Naive thymus-derived CD4-positive, alpha-beta T cell (primary cell): Measurements from ENCODE around the gene ASIC2. TPM values are rescaled to one million over a fixed set of nuclear protein-coding genes. Genes with fewer than 3 reads are reported as not detected.

Source experiments
- ATAC-seq: fragments of 150-1000 bp; cut with Tn5 transposase; 2 replicates; pipeline ENCODE4 v1.10.0; 2021; ENCODE audit warnings: mild to moderate bottlenecking, moderate library complexity
- CTCF ChIA-PET: fragments of 350-600 bp; sonication (Branson Sonifier 250); formaldehyde crosslinking; loops from one replicate; lab custom pipeline; 2021; ENCODE audit warnings: antibody characterized with exemption; lab: Charles Lee
- POLR2A ChIA-PET: fragments of 350-600 bp; sonication (Branson Sonifier 250); formaldehyde crosslinking; loops from one replicate; lab custom pipeline; 2021; ENCODE audit warnings: antibody characterized with exemption, inconsistent platforms; lab: Charles Lee
- DNase-seq, 9 donors: peaks; one replicate each; pipeline versions ENCODE4 v3.0.0 to v3.0.0-alpha.2; 2020 to 2022; ENCODE audit warnings: mixed read lengths in 1 of 9
- H3K27ac ChIP-seq: one replicate; pipeline ENCODE4 v1.7.0; 2013; ENCODE audit warnings: mild to moderate bottlenecking, low read depth, low read length, moderate library complexity
- H3K27me3 ChIP-seq, 2 donors: one replicate each; pipeline ENCODE4 v1.7.0; 2013; ENCODE audit warnings: low read length in 2 of 2, mild to moderate bottlenecking in 2 of 2, moderate library complexity in 2 of 2; ENCODE audit not compliant: control insufficient read depth in 2 of 2, insufficient read depth in 2 of 2
- H3K36me3 ChIP-seq, 3 experiments: 1 replicate in 2 of 3; 2 replicates in 1 of 3; pipeline ENCODE4 v1.7.0; 2013; ENCODE audit warnings: low read length in 3 of 3, mild to moderate bottlenecking in 3 of 3, moderate library complexity in 1 of 3; ENCODE audit not compliant: insufficient read depth in 3 of 3, control insufficient read depth in 2 of 3
- H3K4me1 ChIP-seq, 2 donors: one replicate each; pipeline ENCODE4 v1.7.0; 2013; ENCODE audit warnings: low read length in 2 of 2, mild to moderate bottlenecking in 2 of 2, moderate library complexity in 1 of 2; ENCODE audit not compliant: control insufficient read depth in 2 of 2, insufficient read depth in 2 of 2
- H3K4me3 ChIP-seq: 2 replicates; pipeline ENCODE4 v1.7.0; 2013; ENCODE audit warnings: mild to moderate bottlenecking, low read length
- H3K9me3 ChIP-seq, 3 experiments: 1 replicate in 2 of 3; 2 replicates in 1 of 3; pipeline ENCODE4 v1.7.0; 2013; ENCODE audit warnings: low read length in 3 of 3; ENCODE audit not compliant: control insufficient read depth in 2 of 3
- H3K27ac Mint-ChIP-seq, 9 donors: one replicate each; pipeline ENCODE4 v1.8.0; 2020 to 2022; ENCODE audit warnings: mixed read lengths in 9 of 9, mild to moderate bottlenecking in 8 of 9, moderate library complexity in 5 of 9, inconsistent platforms in 2 of 9
- H3K27me3 Mint-ChIP-seq, 5 donors: one replicate each; pipeline ENCODE4 v1.8.0; 2021 to 2022; ENCODE audit warnings: mixed read lengths in 5 of 5, mild to moderate bottlenecking in 1 of 5
- H3K36me3 Mint-ChIP-seq, 5 donors: one replicate each; pipeline ENCODE4 v1.8.0; 2020 to 2022; ENCODE audit warnings: mixed read lengths in 5 of 5, mild to moderate bottlenecking in 3 of 5, inconsistent platforms in 1 of 5
- H3K4me1 Mint-ChIP-seq, 7 donors: one replicate each; pipeline ENCODE4 v1.8.0; 2020 to 2022; ENCODE audit warnings: mixed read lengths in 7 of 7, mild to moderate bottlenecking in 3 of 7, inconsistent platforms in 1 of 7
- H3K4me3 Mint-ChIP-seq, 10 donors: one replicate each; pipeline ENCODE4 v1.8.0; 2020 to 2022; ENCODE audit warnings: mild to moderate bottlenecking in 10 of 10, mixed read lengths in 10 of 10, moderate library complexity in 6 of 10, inconsistent platforms in 2 of 10
- H3K9me3 Mint-ChIP-seq, 11 donors: one replicate each; pipeline ENCODE4 v1.8.0; 2020 to 2022; ENCODE audit warnings: mixed read lengths in 11 of 11, mild to moderate bottlenecking in 4 of 11, inconsistent platforms in 1 of 11, moderate library complexity in 1 of 11
- intact Hi-C, 2 donors: fragments of 100-400 bp; cut with micrococcal nuclease; formaldehyde crosslinking; loops; one replicate each; pipeline ENCODE4 v1.15.1; 2023
- polyA plus RNA-seq, 2 donors: library from polyadenylated mRNA; unstranded; fragments of 300-500 nt; fragmentation: Illumina TruSeq; gene quantifications; one replicate each; pipeline ENCODE4 v1.2.3, GENCODE V29; 2021
- total RNA-seq, 6 experiments: library from RNA in 5 of 6; stranded (reverse) in 5 of 6; gene quantifications; 1 replicate in 5 of 6; 2 replicates in 1 of 6; pipeline ENCODE4 v1.2.3 and lab custom pipeline; 2021 to 2026

ASIC2 gene
- total and polyA plus RNA-seq, 7 experiments from 2014 or later = not detected

DNA sequence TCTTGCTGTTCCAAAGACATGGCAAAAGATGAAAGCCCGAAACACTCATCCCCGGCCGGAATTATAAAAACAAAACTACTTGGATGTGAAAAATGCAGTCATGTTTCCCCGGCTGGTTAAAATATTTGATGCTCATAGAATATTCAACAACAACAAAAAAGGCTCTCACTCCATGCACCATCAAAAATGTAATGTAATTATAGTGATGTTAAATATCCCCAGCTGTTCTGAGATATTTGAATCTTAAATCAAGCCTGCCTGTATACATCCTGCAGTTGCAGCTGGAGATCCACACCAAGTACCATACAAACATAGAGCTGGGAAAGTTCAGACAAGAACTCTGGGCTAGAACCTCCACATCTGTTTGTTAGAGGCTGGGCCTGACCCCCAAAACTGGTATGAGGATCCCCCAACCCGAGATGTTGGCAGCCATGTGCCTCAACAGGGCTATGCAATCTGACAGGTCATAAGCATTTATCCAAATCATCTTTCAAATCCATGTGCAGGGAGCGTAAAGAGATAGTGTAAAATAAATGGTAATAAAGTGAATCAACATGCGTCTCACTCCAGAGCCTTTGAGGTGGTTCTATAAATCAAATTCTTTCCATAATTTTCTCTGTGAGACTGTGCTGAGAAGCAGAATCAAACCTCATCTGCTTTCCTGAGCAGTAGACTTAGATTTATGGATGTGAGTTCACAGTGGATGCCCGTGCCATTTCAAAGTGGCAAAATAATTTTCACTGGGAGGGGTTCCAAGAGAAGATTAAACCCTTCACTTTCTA, 12.7 kb downstream of the ASIC2 start:
- DNase-seq (no peak), ATAC-seq (no peak)
- Histone ChIP-seq H3K4me3 (no peak overlapping the region), H3K4me1 (no peaks in the 10 kb centered on the region), H3K27ac (no peak overlapping the region), H3K9me3 (no peaks in the 10 kb centered on the region), H3K36me3 (no peaks in the 10 kb centered on the region), H3K27me3 (no peaks in the 10 kb centered on the region)
- no peak overlapping the region for H3K27ac Mint-ChIP-seq
- no peaks in the 10 kb centered on the region for H3K4me1 Mint-ChIP-seq
- H3K36me3 Mint-ChIP-seq = no peaks in the 10 kb centered on the region
- CTCF ChIA-PET = no interaction called here
- POLR2A ChIA-PET = no interaction called here
- intact Hi-C loops = no loop called here
- H3K27me3 Mint-ChIP-seq = peaks cover 7 to 24% (median 15%) of the 10 kb centered on the region in 5 donors
- peaks cover 0 to 4% (median 0%) of the 10 kb centered on the region in 11 donors for H3K9me3 Mint-ChIP-seq
- H3K4me3 Mint-ChIP-seq = no peak overlapping the region

DNA sequence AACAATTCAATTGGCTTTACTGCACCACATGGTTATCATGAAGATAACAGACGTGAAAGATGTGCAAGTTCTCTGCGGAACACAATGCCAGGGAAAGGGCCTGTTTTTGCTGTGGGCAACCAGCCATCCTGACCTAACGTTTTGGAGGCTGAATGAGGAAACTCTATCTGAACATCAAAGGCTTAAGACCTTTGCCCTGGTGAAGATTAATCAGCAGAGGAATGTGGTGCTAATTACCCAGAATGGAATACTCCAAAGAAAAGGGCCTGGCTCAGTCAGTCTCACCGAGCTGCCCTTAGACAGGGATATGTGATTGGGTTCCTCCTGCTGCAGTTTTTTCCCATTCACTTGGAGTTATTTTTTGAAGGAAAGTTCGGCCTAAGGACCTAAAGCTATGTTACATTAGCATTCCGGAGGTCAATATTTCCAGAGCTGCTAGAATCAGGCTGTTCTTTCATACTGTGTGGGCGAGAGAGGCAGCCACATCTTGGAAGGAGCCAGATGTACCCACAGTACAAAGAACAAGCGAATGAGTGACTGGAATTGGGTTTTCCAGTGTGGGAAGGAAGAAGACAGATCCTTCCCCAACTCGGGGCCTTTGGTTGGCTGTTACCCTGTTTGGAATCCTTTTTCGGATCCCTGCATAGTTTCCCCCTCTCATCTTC, 15.5 kb downstream of the ASIC2 start:
- no peak overlapping the region for H3K27ac Mint-ChIP-seq
- intact Hi-C loops = no loop called here
- ChIA-PET POLR2A (no interaction called here), CTCF (no interaction called here)
- DNase-seq = no peak
- Histone ChIP-seq H3K4me1 (no peaks in the 10 kb centered on the region), H3K9me3 (no peaks in the 10 kb centered on the region), H3K27me3 (no peaks in the 10 kb centered on the region), H3K36me3 (no peaks in the 10 kb centered on the region), H3K27ac (no peak overlapping the region), H3K4me3 (no peak overlapping the region)
- peaks cover 0 to 4% (median 0%) of the 10 kb centered on the region in 11 donors for H3K9me3 Mint-ChIP-seq
- H3K36me3 Mint-ChIP-seq = no peaks in the 10 kb centered on the region
- no peaks in the 10 kb centered on the region for H3K4me1 Mint-ChIP-seq
- peaks cover 5 to 23% (median 15%) of the 10 kb centered on the region in 5 donors for H3K27me3 Mint-ChIP-seq
- no peak overlapping the region for H3K4me3 Mint-ChIP-seq
- no peak for ATAC-seq

DNA sequence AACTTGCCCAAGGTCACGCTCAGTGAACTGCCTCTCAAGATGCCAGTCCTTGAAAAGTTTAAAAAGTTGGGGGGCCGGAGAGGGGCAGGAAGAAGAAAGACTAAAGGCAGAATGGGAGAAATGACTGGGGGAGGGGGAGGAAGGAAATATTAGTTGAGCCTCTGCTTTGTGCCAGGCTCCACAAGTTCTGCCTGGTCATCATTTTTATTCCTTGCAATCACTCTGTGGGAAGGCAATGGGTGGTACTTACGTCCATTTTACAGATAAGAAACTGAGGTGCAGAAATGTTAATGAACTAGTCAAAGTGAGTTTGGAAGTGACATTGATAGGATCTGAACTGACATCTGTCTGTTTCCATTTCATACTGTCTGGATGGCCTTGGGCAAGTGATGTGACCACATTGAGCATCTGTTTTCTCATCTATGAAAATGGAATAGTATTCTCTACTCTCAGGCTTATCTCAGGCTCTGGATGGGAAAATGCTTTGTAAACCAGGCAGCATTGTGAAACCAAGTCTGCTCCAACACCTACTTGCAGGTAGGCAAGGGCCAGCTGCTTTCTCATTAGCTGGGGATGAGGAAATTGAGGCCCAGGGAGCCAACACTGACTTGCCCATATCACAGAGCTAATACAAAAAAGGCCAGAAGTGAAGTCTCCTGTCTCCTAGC, 19.2 kb downstream of the ASIC2 start:
- Mint-ChIP-seq H3K36me3 (no peaks in the 10 kb centered on the region), H3K4me3 (no peak overlapping the region), H3K27me3 (peaks cover 0 to 17% (median 10%) of the 10 kb centered on the region in 5 donors), H3K4me1 (no peaks in the 10 kb centered on the region), H3K27ac (no peak overlapping the region), H3K9me3 (peaks cover 0 to 4% (median 0%) of the 10 kb centered on the region in 11 donors)
- H3K27ac ChIP-seq = no peak overlapping the region
- ChIA-PET CTCF (no interaction called here), POLR2A (no interaction called here)
- no peak for DNase-seq
- H3K4me1 ChIP-seq = no peaks in the 10 kb centered on the region
- H3K9me3 ChIP-seq = no peaks in the 10 kb centered on the region
- ATAC-seq = no peak
- intact Hi-C loops = no loop called here
- H3K4me3 ChIP-seq = no peak overlapping the region
- no peaks in the 10 kb centered on the region for H3K36me3 ChIP-seq
- no peaks in the 10 kb centered on the region for H3K27me3 ChIP-seq

DNA sequence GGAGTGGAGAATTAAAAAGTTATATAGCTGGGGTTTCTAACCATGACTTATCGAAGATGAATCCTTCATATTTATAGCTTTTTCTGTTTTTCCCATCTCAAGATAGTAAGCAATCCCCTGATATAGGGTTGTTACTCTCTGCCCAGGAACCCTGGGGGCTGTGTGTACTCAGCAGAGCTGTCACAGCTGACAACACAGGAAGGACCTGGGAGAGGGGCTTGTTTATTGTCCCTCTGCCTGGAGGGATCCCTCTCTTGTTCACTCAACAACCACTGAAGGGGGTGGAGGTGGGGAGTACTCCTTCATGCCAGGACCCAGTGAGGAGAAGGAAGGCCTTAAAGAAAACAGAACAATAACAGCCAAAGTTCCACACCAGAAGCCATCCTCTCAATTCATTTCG, 19.8 kb downstream of the ASIC2 start:
- Mint-ChIP-seq H3K27me3 (peaks cover 0 to 14% (median 6%) of the 10 kb centered on the region in 5 donors), H3K27ac (no peak overlapping the region), H3K4me1 (no peaks in the 10 kb centered on the region), H3K36me3 (no peaks in the 10 kb centered on the region), H3K4me3 (no peak overlapping the region), H3K9me3 (peaks cover 0 to 3% (median 0%) of the 10 kb centered on the region in 11 donors)
- Histone ChIP-seq H3K9me3 (no peaks in the 10 kb centered on the region), H3K27me3 (no peaks in the 10 kb centered on the region), H3K4me1 (no peaks in the 10 kb centered on the region), H3K27ac (no peak overlapping the region), H3K36me3 (no peaks in the 10 kb centered on the region), H3K4me3 (no peak overlapping the region)
- POLR2A ChIA-PET = no interaction called here
- ATAC-seq = no peak
- CTCF ChIA-PET = no interaction called here
- DNase-seq = no peak
- intact Hi-C loops = no loop called here

DNA sequence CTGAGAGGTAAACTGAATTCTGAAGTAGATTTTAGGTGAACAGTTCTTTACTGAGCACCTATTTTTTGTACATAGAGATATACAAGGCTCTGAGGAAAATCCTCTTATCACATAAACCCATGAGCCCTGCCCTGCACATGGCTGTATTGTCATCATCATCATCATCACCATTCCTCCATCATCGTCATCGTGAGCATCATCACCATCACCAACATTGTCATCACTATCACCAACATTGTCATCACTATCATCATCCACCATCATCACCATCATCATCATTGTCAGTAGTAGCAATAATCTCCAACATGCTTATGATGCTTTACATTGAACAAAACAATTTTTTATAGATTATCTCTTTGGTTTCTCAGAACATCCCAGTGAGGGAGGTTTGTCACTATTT, 20.7 kb downstream of the ASIC2 start:
- Mint-ChIP-seq H3K9me3 (peaks cover 0 to 3% (median 0%) of the 10 kb centered on the region in 11 donors), H3K36me3 (no peaks in the 10 kb centered on the region), H3K27me3 (peaks cover 0 to 11% (median 6%) of the 10 kb centered on the region in 5 donors), H3K27ac (no peak overlapping the region), H3K4me3 (no peak overlapping the region), H3K4me1 (no peaks in the 10 kb centered on the region)
- no peak overlapping the region for H3K27ac ChIP-seq
- H3K4me1 ChIP-seq = no peaks in the 10 kb centered on the region
- no peaks in the 10 kb centered on the region for H3K9me3 ChIP-seq
- no peak overlapping the region for H3K4me3 ChIP-seq
- DNase-seq (no peak), ATAC-seq (no peak)
- H3K27me3 ChIP-seq = no peaks in the 10 kb centered on the region
- CTCF ChIA-PET = no interaction called here
- H3K36me3 ChIP-seq = no peaks in the 10 kb centered on the region
- POLR2A ChIA-PET = no interaction called here
- intact Hi-C loops = no loop called here

DNA sequence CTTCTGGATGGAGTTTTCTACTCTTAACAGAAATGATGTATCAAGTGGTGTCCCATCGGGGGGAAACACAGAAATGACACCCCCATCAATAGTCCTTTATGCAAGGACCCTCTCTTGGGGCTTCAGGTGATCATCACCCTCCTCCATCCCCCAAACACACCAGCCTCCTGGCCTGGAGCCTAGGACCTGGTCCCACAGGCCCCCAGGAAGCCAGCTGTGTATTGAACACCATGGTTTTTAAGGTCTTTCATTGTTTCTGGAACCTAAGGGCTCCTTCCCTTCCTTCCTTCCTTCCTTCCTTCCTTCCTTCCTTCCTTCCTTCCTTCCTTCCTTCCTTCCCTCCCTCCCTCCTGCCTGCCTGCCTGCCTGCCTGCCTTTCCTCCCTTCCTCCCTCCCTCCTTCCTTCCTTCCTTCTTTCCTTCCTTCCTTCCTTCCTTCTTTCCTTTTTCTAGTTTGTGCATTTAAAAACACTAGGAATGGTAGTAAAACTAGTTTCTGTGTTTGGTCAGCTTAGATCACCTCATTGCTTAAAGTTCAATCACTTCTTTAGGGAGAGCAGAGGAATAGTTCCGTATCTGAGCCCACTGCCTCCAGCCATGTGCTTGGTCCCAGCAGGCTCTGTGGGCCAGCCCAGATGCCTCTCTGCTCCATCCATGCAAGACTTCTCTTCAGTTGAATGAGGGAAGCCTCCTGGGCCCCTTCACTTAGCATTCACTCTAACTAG, 23.6 kb downstream of the ASIC2 start:
- H3K9me3 ChIP-seq = no peaks in the 10 kb centered on the region
- no peaks in the 10 kb centered on the region for H3K27me3 ChIP-seq
- Mint-ChIP-seq H3K4me3 (no peak overlapping the region), H3K4me1 (no peaks in the 10 kb centered on the region), H3K27me3 (peaks cover 0 to 11% (median 7%) of the 10 kb centered on the region in 5 donors), H3K9me3 (peaks cover 0 to 6% (median 0%) of the 10 kb centered on the region in 11 donors), H3K27ac (no peak overlapping the region), H3K36me3 (no peaks in the 10 kb centered on the region)
- intact Hi-C loops = no loop called here
- no peak for ATAC-seq
- no peak for DNase-seq
- H3K4me3 ChIP-seq = no peak overlapping the region
- H3K4me1 ChIP-seq = no peaks in the 10 kb centered on the region
- POLR2A ChIA-PET = no interaction called here
- H3K27ac ChIP-seq = no peak overlapping the region
- CTCF ChIA-PET = no interaction called here
- H3K36me3 ChIP-seq = no peaks in the 10 kb centered on the region
